ENCODE results near the gene ADAMTS17. TPM values are rescaled to one million over a fixed set of nuclear protein-coding genes. Genes with fewer than 3 reads are reported as not detected.

The ADAMTS17 gene
- polyA plus RNA-seq, 3 donors from 2014 or later: 0.27 to 0.53 TPM; not detected in 1

- Mint-ChIP-seq H3K27me3 (ENCODE audit: low read depth in 3 of 3) (peaks cover 0 to 2% (median 2%) of the 10 kb centered on the region in 3 donors), H3K9me3 (no peaks in the 10 kb centered on the region), H3K27ac (no peak overlapping the region), H3K4me1 (no peaks in the 10 kb centered on the region), H3K36me3 (peaks cover 0 to 4% (median 3%) of the 10 kb centered on the region in 3 donors), H3K4me3 (no peak overlapping the region)
- DNase-seq: no peak
Observed at GRCh38 chr15:100256101-100256969, 85.4 kb downstream of the ADAMTS17 start.

- H3K36me3 Mint-ChIP-seq: peaks cover 0 to 4% (median 0%) of the 10 kb centered on the region in 3 donors
- no peaks in the 10 kb centered on the region for H3K4me1 Mint-ChIP-seq
- H3K9me3 Mint-ChIP-seq: no peaks in the 10 kb centered on the region
- H3K4me3 Mint-ChIP-seq: no peak overlapping the region
- no peak overlapping the region for H3K27ac Mint-ChIP-seq
- peaks cover 0 to 4% (median 2%) of the 10 kb centered on the region in 3 donors for H3K27me3 Mint-ChIP-seq (ENCODE audit: low read depth in 3 of 3)
- DNase-seq: no peak
Observed at GRCh38 chr15:100255644-100256043, 86.1 kb downstream of the ADAMTS17 start.

- no peak for DNase-seq
- no peak overlapping the region for H3K27ac Mint-ChIP-seq
- H3K9me3 Mint-ChIP-seq: no peaks in the 10 kb centered on the region
- H3K4me3 Mint-ChIP-seq: no peak overlapping the region
- peaks cover 0 to 4% (median 0%) of the 10 kb centered on the region in 3 donors for H3K36me3 Mint-ChIP-seq
- H3K4me1 Mint-ChIP-seq: no peaks in the 10 kb centered on the region
- H3K27me3 Mint-ChIP-seq (ENCODE audit: low read depth in 3 of 3): peaks cover 0 to 4% (median 2%) of the 10 kb centered on the region in 3 donors
Observed at GRCh38 chr15:100254691-100255090, 87.1 kb downstream of the ADAMTS17 start.

GRCh38 chr15:100254285-100254684, 87.5 kb downstream of the ADAMTS17 start:
- H3K36me3 Mint-ChIP-seq: peaks cover 0 to 4% (median 0%) of the 10 kb centered on the region in 3 donors
- H3K27ac Mint-ChIP-seq: no peak overlapping the region
- H3K4me1 Mint-ChIP-seq: no peaks in the 10 kb centered on the region
- no peak for DNase-seq
- no peak overlapping the region for H3K4me3 Mint-ChIP-seq
- H3K9me3 Mint-ChIP-seq: no peaks in the 10 kb centered on the region
- H3K27me3 Mint-ChIP-seq (ENCODE audit: low read depth in 3 of 3): peaks cover 0 to 4% (median 2%) of the 10 kb centered on the region in 3 donors

GRCh38 chr15:100253640-100254039, 88.1 kb downstream of the ADAMTS17 start:
- H3K27me3 Mint-ChIP-seq (ENCODE audit: low read depth in 3 of 3): peaks cover 0 to 4% (median 2%) of the 10 kb centered on the region in 3 donors
- no peaks in the 10 kb centered on the region for H3K9me3 Mint-ChIP-seq
- no peaks in the 10 kb centered on the region for H3K4me1 Mint-ChIP-seq

GRCh38 chr15:100252779-100253417, 88.9 kb downstream of the ADAMTS17 start:
- Mint-ChIP-seq H3K27ac (no peak overlapping the region), H3K36me3 (peaks cover 0 to 4% (median 0%) of the 10 kb centered on the region in 3 donors)

More at GRCh38 chr15:100253640-100254039, 88.1 kb downstream of the ADAMTS17 start:
- H3K4me3 Mint-ChIP-seq: no peak overlapping the region
- H3K36me3 Mint-ChIP-seq: peaks cover 0 to 4% (median 0%) of the 10 kb centered on the region in 3 donors
- no peak for DNase-seq
- no peak overlapping the region for H3K27ac Mint-ChIP-seq

GRCh38 chr15:100252359-100252758, 89.4 kb downstream of the ADAMTS17 start:
- no peak overlapping the region for H3K4me3 Mint-ChIP-seq
- peaks cover 4 to 5% of the 10 kb centered on the region in 2 donors for H3K4me1 Mint-ChIP-seq
- no peak overlapping the region for H3K27ac Mint-ChIP-seq
- no peaks in the 10 kb centered on the region for H3K36me3 Mint-ChIP-seq
- DNase-seq: no peak
- H3K9me3 Mint-ChIP-seq: no peaks in the 10 kb centered on the region
- H3K27me3 Mint-ChIP-seq (ENCODE audit: low read depth in 3 of 3): peaks cover 0 to 6% (median 1%) of the 10 kb centered on the region in 3 donors

More at GRCh38 chr15:100252779-100253417, 88.9 kb downstream of the ADAMTS17 start:
- H3K4me1 Mint-ChIP-seq: no peaks in the 10 kb centered on the region
- no peaks in the 10 kb centered on the region for H3K9me3 Mint-ChIP-seq
- H3K4me3 Mint-ChIP-seq: no peak overlapping the region
- peaks cover 0 to 4% (median 1%) of the 10 kb centered on the region in 3 donors for H3K27me3 Mint-ChIP-seq (ENCODE audit: low read depth in 3 of 3)
- no peak for DNase-seq

- peaks cover 0 to 4% (median 0%) of the 10 kb centered on the region in 3 donors for H3K36me3 Mint-ChIP-seq
- H3K27me3 Mint-ChIP-seq (ENCODE audit: low read depth in 3 of 3): peaks cover 0 to 6% (median 0%) of the 10 kb centered on the region in 3 donors
- H3K27ac Mint-ChIP-seq: no peak overlapping the region
- H3K9me3 Mint-ChIP-seq: no peaks in the 10 kb centered on the region
- no peak for DNase-seq
- peaks cover 10% of the 10 kb centered on the region in 2 donors for H3K4me1 Mint-ChIP-seq
- no peak overlapping the region for H3K4me3 Mint-ChIP-seq
Observed at GRCh38 chr15:100250176-100250800, 91.5 kb downstream of the ADAMTS17 start.

- no peak overlapping the region for H3K4me3 Mint-ChIP-seq
- peaks cover 10% of the 10 kb centered on the region in 2 donors for H3K4me1 Mint-ChIP-seq
- H3K27ac Mint-ChIP-seq: no peak overlapping the region
- no peak for DNase-seq
- H3K9me3 Mint-ChIP-seq: no peaks in the 10 kb centered on the region
- peaks cover 0 to 6% (median 3%) of the 10 kb centered on the region in 3 donors for H3K27me3 Mint-ChIP-seq (ENCODE audit: low read depth in 3 of 3)
- peaks cover 0 to 4% (median 0%) of the 10 kb centered on the region in 3 donors for H3K36me3 Mint-ChIP-seq
Observed at GRCh38 chr15:100249096-100249815, 92.5 kb downstream of the ADAMTS17 start.

- DNase-seq: no peak
- no peaks in the 10 kb centered on the region for H3K9me3 Mint-ChIP-seq
- H3K27me3 Mint-ChIP-seq (ENCODE audit: low read depth in 3 of 3): peaks cover 0 to 6% (median 3%) of the 10 kb centered on the region in 3 donors
- peak overlapping the region in 1 of 5 donors; percentile 39 for H3K4me3 Mint-ChIP-seq
- H3K36me3 Mint-ChIP-seq: peaks cover 0 to 4% (median 0%) of the 10 kb centered on the region in 3 donors
- peaks cover 10% of the 10 kb centered on the region in 2 donors for H3K4me1 Mint-ChIP-seq
- H3K27ac Mint-ChIP-seq: peak overlapping the region in 2 of 6 donors; percentile 12 to 71
Observed at GRCh38 chr15:100248236-100248635, 93.5 kb downstream of the ADAMTS17 start.

- Mint-ChIP-seq H3K27ac (peak overlapping the region; percentile 42 to 76 (median 74)), H3K4me1 (peaks cover 10% of the 10 kb centered on the region in 2 donors), H3K36me3 (peaks cover 0 to 4% (median 0%) of the 10 kb centered on the region in 3 donors), H3K27me3 (ENCODE audit: low read depth in 3 of 3) (peaks cover under 1 to 4% (median 3%) of the 10 kb centered on the region in 3 donors), H3K4me3 (peak overlapping the region; percentile 8 to 39 (median 33)), H3K9me3 (no peaks in the 10 kb centered on the region)
- peak; percentile 39 to 48 (median 47) for DNase-seq
Observed at GRCh38 chr15:100247228-100248225, 94.2 kb downstream of the ADAMTS17 start.

- DNase-seq: no peak
- peaks cover 10% of the 10 kb centered on the region in 2 donors for H3K4me1 Mint-ChIP-seq
- no peak overlapping the region for H3K27ac Mint-ChIP-seq
- peaks cover 2 to 5% (median 3%) of the 10 kb centered on the region in 3 donors for H3K27me3 Mint-ChIP-seq (ENCODE audit: low read depth in 3 of 3)
- H3K36me3 Mint-ChIP-seq: peaks cover 0 to 4% (median 0%) of the 10 kb centered on the region in 3 donors
- H3K9me3 Mint-ChIP-seq: no peaks in the 10 kb centered on the region
- no peak overlapping the region for H3K4me3 Mint-ChIP-seq
Observed at GRCh38 chr15:100245855-100246254, 95.9 kb downstream of the ADAMTS17 start.

Data from immature natural killer cell (primary cell).